Sigmoid colon (tissue), 7 donors: ENCODE measurements around the gene ENHO. TPM values are rescaled to one million over a fixed set of nuclear protein-coding genes. Genes with fewer than 3 reads are reported as not detected.
A peak's percentile ranks its signal among the peaks of the same experiment; 100 is the strongest.

Experiments used
- DNase-seq: peaks from one replicate; pipeline ENCODE4 v3.0.0-alpha.2; 2019
- H3K27ac ChIP-seq, 4 donors: fragments of 200-600 bp; sonication (generic); one replicate each; pipeline ENCODE4 v1.5.1; 2016 to 2019; ENCODE audit warnings: mild to moderate bottlenecking in 1 of 4
- H3K27me3 ChIP-seq, 3 donors: fragments of 200-600 bp; sonication (generic); one replicate each; pipeline ENCODE4 v1.5.1; 2019; ENCODE audit warnings: mild to moderate bottlenecking in 1 of 3
- H3K36me3 ChIP-seq, 4 donors: fragments of 200-600 bp; sonication (generic); one replicate each; pipeline ENCODE4 v1.5.1; 2016 to 2019
- H3K4me1 ChIP-seq, 4 donors: fragments of 200-600 bp; sonication (generic); one replicate each; pipeline ENCODE4 v1.5.1; 2017 to 2019
- H3K4me3 ChIP-seq, 4 donors: fragments of 200-600 bp; sonication (generic); one replicate each; pipeline ENCODE4 v1.5.1; 2017 to 2019; ENCODE audit warnings: mild to moderate bottlenecking in 2 of 4, moderate library complexity in 1 of 4
- H3K9me3 ChIP-seq, 4 donors: fragments of 200-600 bp in 3 of 4; sonication (generic) in 3 of 4; one replicate each; pipeline versions ENCODE4 v1.5.1 to v1.6.1; 2013 to 2019
- EP300 ChIP-seq, 4 donors: sonication (generic); formaldehyde crosslinking; IDR thresholded peaks; one replicate each; pipeline ENCODE4 v1.6.1; 2017; ENCODE audit warnings: antibody characterized with exemption in 4 of 4
- POLR2A ChIP-seq, 2 donors: fragments of 450-650 bp; IDR thresholded peaks; one replicate each; pipeline ENCODE4 v1.6.1; 2016; ENCODE audit warnings: antibody characterized with exemption in 2 of 2, mild to moderate bottlenecking in 2 of 2, moderate library complexity in 2 of 2
- POLR2AphosphoS5 ChIP-seq, 4 donors: sonication (generic); formaldehyde crosslinking; IDR thresholded peaks; one replicate each; pipeline ENCODE4 v1.6.1; 2017; ENCODE audit warnings: antibody characterized with exemption in 4 of 4
- WGBS, 2 donors: extraction: QIAGEN DNeasy Blood & Tissue Kit; methylation state at CpG; one replicate each; pipeline ENCODE4 v1.1.7; 2013; 5-methylcytosine and 5-hydroxymethylcytosine counted together
- intact Hi-C: fragments of 100-400 bp; cut with DNase I; formaldehyde crosslinking; loops from one replicate; pipeline ENCODE4 v1.15.1; 2023
- polyA plus RNA-seq, 3 donors: library from polyadenylated mRNA; stranded (reverse); fragments of 200-250 nt; gene quantifications; one replicate each; pipeline ENCODE4 v1.2.3, GENCODE V29; 2013
- total RNA-seq, 4 donors: library from RNA; depleted of rRNA; stranded (reverse); fragments of >200 nt; gene quantifications; one replicate each; pipeline ENCODE4 v1.1.0, GENCODE V29; 2016
- TF ChIP-seq, protein P1 (sequence below), 4 experiments: fragments of 450-650 bp in 3 of 4; fragments of 200-600 bp in 1 of 4; IDR thresholded peaks; one replicate each; pipeline ENCODE4 v1.5.1; 2016 to 2019; ENCODE audit warnings: antibody characterized with exemption in 4 of 4, mild to moderate bottlenecking in 3 of 4, moderate library complexity in 2 of 4
- donor health status: healthy with polysubstance abuse.
- donor health status: Bipolar disorder and iron deficiency.
- donor health status: healthy.

Gene ENHO
- total and polyA plus RNA-seq, 7 donors = 1.9 to 7.4 (median 4.3) TPM; not detected in 3

DNA sequence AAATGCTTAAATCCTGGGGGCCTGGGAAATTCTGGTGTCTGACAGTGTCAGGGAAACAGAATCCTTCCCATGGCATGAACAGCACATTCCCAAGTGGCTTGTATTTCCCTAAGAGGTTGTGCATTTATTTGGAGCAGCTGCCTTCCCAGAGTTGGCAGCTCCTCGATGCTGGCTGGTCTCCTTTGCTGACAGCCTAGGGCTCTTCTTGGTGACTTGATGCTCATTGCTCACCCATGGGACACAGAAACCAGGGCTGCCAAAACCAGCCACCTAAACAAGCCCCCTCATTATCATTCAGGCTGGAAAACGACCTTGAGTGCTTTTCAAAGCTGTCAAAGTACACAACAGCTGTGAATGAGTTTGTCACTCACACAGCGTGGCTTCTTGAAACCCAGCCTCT is 24.2 kb downstream of the ENHO start:
- no peaks in the 10 kb centered on the region for H3K36me3 ChIP-seq
- no peak overlapping the region for H3K4me3 ChIP-seq
- H3K27ac ChIP-seq = no peak overlapping the region
- WGBS, 2 donors = 41% methylated on average over 3 of the region's 3 CpGs
- DNase-seq = no peak
- H3K9me3 ChIP-seq = no peaks in the 10 kb centered on the region
- H3K27me3 ChIP-seq = no peaks in the 10 kb centered on the region
- peaks cover 0 to 29% (median 25%) of the 10 kb centered on the region in 4 donors for H3K4me1 ChIP-seq
- TF ChIP-seq POLR2A (IDR thresholded peaks at IDR 0.05) (no peak), POLR2AphosphoS5 (IDR thresholded peaks at IDR 0.05) (no peak), EP300 (IDR thresholded peaks at IDR 0.05) (no peak)
- TF ChIP-seq, protein P1, sequence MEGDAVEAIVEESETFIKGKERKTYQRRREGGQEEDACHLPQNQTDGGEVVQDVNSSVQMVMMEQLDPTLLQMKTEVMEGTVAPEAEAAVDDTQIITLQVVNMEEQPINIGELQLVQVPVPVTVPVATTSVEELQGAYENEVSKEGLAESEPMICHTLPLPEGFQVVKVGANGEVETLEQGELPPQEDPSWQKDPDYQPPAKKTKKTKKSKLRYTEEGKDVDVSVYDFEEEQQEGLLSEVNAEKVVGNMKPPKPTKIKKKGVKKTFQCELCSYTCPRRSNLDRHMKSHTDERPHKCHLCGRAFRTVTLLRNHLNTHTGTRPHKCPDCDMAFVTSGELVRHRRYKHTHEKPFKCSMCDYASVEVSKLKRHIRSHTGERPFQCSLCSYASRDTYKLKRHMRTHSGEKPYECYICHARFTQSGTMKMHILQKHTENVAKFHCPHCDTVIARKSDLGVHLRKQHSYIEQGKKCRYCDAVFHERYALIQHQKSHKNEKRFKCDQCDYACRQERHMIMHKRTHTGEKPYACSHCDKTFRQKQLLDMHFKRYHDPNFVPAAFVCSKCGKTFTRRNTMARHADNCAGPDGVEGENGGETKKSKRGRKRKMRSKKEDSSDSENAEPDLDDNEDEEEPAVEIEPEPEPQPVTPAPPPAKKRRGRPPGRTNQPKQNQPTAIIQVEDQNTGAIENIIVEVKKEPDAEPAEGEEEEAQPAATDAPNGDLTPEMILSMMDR (IDR thresholded peaks at IDR 0.05) = no peak
- intact Hi-C loops = no loop called here

DNA sequence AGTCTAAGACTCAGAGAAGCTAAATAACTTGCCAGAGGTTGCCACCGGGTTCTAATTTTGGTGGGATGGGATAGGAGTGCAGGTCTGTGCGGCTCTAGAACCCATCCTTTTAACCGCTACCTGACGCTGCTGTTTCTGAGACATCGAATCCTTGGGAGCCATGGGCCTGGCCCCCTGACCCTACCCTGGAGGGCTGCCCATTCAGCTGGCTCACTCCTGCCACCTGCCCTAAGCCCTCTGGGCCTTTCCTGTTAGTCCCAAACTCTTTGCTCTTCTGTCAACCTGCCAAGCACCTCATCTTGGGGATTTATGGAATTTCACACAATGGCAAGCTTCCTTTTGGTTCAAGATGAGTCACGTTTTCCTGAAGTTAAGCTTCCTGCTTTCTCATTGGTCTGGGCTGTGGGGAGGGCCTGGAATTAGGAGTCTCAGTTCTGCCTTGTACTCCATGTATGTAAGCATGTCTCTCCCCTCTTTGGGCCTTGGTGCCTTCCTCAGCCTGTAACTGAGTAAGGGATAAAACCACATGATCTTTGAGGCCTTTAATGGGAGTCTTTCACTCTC is 26.6 kb downstream of the ENHO start:
- DNase-seq = peak; percentile 13
- H3K4me3 ChIP-seq = no peak overlapping the region
- no peak for TF ChIP-seq POLR2AphosphoS5 (IDR thresholded peaks at IDR 0.05)
- no peak for TF ChIP-seq POLR2A (IDR thresholded peaks at IDR 0.05)
- TF ChIP-seq, protein P1 (IDR thresholded peaks at IDR 0.05) = no peak
- no peak for TF ChIP-seq EP300 (IDR thresholded peaks at IDR 0.05)
- H3K9me3 ChIP-seq = no peaks in the 10 kb centered on the region
- intact Hi-C loops = no loop called here
- H3K36me3 ChIP-seq = no peaks in the 10 kb centered on the region
- H3K27me3 ChIP-seq = no peaks in the 10 kb centered on the region
- no peak overlapping the region for H3K27ac ChIP-seq
- H3K4me1 ChIP-seq = peaks cover 0 to 6% (median 4%) of the 10 kb centered on the region in 4 donors
- 76 to 83% methylated on average over 6 of the region's 6 CpGs for WGBS, 2 donors

DNA sequence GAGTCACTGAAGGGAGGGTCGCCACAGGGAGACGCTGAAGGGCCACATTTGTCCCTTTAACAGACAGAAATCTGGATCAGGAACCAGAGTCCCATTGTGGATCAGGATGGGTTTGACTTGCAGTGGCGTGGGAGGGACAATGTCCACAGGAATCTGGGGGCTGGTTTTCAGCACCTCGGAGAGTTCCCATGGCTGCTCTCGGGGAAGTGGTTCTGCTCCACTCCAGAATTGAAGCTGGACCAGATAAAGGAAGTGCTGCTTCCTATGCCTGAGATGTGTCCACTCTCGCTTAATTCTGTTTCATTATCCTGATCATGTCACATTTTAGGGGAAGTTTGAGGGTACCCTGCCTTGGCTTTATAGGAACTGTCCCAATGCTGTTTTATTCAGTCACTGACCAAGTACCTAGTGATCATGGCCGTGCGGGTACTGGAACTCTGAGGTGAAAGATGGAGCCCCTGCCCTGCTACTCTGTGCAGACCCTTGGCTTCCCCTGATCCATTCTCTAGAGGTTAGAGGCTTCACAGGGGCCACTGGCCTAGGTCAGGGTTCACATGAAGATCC is 28.7 kb downstream of the ENHO start:
- peaks cover 0 to 6% (median 0%) of the 10 kb centered on the region in 3 donors for H3K27me3 ChIP-seq
- H3K9me3 ChIP-seq = no peaks in the 10 kb centered on the region
- DNase-seq = no peak
- no peak overlapping the region for H3K4me3 ChIP-seq
- no peaks in the 10 kb centered on the region for H3K4me1 ChIP-seq
- WGBS, 2 donors = 35 to 37% methylated on average over 8 of the region's 8 CpGs
- H3K36me3 ChIP-seq = no peaks in the 10 kb centered on the region
- TF ChIP-seq, protein P1 (IDR thresholded peaks at IDR 0.05) = no peak
- TF ChIP-seq POLR2A (IDR thresholded peaks at IDR 0.05) (no peak), POLR2AphosphoS5 (IDR thresholded peaks at IDR 0.05) (no peak), EP300 (IDR thresholded peaks at IDR 0.05) (no peak)
- intact Hi-C loops = no loop called here
- H3K27ac ChIP-seq = no peak overlapping the region

DNA sequence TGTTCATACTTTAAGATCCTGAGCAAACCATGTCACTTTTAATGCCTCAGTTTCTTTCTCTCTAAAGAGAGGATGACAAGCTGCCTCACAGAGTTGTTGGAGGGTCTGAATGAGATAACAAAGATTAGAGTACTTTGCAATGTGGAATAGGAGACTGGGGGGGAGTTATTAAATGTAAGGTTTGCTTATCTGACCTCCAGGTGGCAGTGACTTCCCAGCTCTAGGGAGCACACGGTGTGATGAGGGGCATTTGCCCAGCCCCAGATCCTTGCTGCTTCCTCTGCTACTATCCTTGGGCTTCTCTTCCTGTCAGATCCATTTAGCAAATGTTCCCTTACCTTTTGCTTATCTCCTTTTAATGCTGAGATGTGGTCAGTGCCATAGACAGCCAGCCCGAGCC is 30.7 kb downstream of the ENHO start:
- no peaks in the 10 kb centered on the region for H3K9me3 ChIP-seq
- peaks cover 0 to 6% (median 0%) of the 10 kb centered on the region in 3 donors for H3K27me3 ChIP-seq
- 7 to 41% methylated on average over 2 of the region's 2 CpGs for WGBS, 2 donors
- H3K4me3 ChIP-seq = no peak overlapping the region
- H3K36me3 ChIP-seq = no peaks in the 10 kb centered on the region
- TF ChIP-seq, protein P1 (IDR thresholded peaks at IDR 0.05) = no peak
- TF ChIP-seq POLR2AphosphoS5 (IDR thresholded peaks at IDR 0.05) (no peak), POLR2A (IDR thresholded peaks at IDR 0.05) (no peak), EP300 (IDR thresholded peaks at IDR 0.05) (no peak)
- intact Hi-C loops = no loop called here
- no peaks in the 10 kb centered on the region for H3K4me1 ChIP-seq
- no peak for DNase-seq
- H3K27ac ChIP-seq = no peak overlapping the region
